Stimulated activated CD8-positive, alpha-beta memory T cell treated with anti-CD3 and anti-CD28 coated beads, Interleukin-12 subunit alpha, Interleukin-12 subunit beta, amount 100 ng/mL, for 24 hours (primary cell): ENCODE measurements around the gene FAM237B.
"Not testable (repeated sequence)": the region's sequence is repeated elsewhere in the genome, so short reads cannot be mapped to it uniquely, and the experiment has no call there.

Experiments used
- DNase-seq: peaks from one replicate; pipeline ENCODE4 v3.0.0-alpha.2; 2020; ENCODE audit errors: extremely low read depth

FAM237B gene

DNA sequence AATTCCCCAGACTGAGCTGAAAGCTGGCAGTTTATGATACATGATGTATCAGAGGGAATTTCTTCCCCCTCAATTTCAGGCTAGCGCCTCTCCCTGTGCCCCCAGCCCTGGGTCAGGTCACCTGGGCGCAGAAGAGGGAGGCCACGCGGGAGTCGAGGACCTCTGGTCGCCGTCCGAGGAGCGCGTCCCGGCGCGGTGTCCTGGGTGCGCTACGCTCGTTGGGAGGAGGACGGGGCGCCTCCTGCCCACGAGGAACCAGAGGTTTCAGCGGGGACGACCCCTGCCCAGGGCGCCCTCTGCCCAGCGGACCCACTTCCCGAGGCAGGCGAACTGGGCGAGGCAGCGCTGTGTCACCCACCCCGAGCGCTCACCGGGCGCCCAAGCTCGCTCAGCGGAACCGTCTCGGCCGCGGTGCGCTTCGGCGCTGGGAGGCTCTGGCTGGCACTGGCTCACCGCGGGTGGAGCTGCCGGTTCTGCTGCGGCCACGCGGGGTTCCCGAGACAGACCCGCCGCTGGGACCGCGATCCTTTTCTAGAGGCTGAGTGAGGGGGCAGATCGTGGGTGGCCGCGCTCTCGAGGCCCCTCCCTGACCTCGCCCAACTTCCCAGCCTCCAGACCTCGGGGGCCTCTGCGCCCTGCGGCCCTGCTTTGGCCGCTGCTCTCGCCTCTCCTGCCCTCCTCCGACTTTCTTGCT, at the start of gene FAM237B:
FAM237B (minus strand) TSS at position 504 of the 694 bp plus-strand sequence. CDS start 1,556 bp downstream, outside the sequence.
- no peak for DNase-seq

DNA sequence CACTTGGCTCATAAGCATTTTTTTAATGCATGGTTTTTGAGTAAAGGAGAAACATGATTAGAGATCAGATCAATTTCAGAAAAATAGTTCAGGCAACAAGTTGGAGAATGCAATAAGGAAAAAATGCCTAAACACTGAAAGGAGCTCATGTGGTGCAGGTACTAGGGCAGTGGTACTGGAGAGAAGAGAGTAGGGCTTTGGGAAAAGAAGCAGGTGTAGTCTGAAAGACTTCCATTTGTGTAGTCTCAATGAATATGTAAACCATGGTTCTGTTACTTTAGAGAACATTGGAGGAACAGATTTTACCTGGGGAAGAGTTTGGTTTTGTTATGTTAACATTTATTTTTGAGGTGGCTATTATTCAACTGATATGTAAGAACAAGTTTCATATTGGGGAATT, 30.9 kb upstream of the FAM237B start:
- no peak for DNase-seq

DNA sequence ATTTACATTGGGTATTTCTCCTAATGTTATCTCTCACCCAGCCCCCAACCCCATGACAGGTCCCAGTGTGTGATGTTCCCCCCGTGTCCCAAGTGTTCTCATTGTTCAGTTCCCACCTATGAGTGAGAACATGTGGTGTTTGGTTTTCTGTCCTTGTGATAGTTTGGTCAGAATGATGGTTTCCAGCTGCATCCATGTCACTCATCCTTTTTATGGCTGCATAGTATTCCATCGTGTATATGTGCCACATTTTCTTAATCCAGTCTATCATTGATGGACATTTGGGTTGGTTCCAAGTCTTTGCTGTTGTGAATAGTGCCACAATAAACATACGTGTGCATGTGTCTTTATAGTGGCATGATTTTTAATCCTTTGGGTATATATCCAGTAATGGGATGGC, 28.9 kb upstream of the FAM237B start:
- DNase-seq, result not testable (repeated sequence)

DNA sequence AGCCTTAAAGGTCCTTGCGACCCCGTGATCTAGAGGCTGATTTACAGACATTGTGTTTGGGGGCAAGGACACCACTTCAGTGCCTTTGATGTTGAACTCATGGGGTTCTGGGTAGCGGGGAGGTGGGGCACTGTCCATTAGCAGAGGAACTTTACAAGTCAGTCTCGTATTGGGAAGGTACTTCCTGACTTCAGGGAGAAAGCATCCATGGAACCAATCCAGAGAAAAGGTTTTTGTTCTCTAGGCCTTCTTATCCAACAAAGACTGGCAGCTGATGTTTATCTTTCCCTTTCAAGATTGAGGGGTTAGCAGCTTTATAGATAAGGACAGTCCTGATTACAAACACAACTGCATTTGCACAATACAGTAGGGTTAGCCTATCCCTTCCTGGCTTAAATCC, 28.2 kb upstream of the FAM237B start:
- no peak for DNase-seq

DNA sequence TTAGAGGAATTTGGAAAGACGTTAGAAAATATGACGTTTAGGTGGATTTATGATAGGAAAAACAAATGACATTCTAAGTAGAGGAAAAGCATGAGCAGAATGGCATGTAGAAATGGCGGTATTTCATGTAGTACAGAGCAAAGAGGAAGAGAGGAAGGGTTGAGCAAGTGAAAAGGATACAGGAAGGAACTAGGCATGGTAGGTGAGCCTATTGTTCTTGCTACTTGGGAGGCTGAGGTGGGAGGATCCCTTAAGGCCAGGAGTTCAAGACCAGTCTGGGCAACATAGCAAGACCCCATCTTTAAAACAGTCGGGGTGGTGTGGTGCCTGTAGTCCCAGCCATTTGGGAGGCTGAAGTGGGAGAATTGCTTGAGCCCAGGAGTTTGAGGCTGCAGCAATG, 26.7 kb upstream of the FAM237B start:
- no peak for DNase-seq

DNA sequence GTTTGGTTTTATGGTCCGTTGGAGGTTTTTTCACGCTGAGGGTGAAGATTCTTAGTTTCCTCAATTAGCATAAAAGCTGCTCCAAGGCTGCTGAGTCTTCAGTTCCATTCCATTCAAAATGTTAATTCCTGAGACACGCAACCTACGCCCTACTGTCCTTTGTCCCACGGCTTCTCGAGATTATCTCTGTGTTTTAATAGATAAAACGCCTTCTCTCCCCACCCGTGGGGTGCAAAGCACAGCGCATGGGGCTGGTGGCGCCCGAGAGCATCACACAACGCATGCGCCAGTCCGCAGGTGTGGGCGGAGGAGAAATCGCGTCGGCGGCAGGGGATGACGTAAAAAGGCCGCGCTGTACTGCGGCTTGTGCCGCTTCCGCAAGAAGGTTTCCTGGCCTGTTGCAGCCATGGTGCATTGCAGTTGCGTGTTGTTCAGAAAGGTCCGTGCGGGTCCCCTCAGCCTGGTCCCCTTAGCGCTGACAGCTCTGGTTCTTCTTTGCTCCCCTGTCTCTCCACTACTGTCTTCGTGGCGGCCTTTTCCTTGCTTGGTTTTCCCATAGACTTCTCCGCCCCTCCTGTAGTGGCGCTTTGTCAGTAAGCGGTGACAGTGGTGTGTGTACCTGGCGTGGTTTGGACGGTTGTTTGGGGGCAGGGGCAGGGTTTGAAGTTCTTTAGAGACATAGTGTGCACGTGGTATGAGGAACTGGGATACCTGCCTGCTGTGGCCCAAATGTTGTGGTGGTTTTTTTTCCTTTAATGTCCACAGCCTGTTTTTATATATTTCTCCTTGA, 25.4 kb upstream of the FAM237B start, which contains the start of gene GTPBP10:
GTPBP10 (plus strand) TSS at position 381 of the 790 bp plus-strand sequence; CDS start at position 407, 26 bp downstream.
- peak; percentile 88 for DNase-seq

DNA sequence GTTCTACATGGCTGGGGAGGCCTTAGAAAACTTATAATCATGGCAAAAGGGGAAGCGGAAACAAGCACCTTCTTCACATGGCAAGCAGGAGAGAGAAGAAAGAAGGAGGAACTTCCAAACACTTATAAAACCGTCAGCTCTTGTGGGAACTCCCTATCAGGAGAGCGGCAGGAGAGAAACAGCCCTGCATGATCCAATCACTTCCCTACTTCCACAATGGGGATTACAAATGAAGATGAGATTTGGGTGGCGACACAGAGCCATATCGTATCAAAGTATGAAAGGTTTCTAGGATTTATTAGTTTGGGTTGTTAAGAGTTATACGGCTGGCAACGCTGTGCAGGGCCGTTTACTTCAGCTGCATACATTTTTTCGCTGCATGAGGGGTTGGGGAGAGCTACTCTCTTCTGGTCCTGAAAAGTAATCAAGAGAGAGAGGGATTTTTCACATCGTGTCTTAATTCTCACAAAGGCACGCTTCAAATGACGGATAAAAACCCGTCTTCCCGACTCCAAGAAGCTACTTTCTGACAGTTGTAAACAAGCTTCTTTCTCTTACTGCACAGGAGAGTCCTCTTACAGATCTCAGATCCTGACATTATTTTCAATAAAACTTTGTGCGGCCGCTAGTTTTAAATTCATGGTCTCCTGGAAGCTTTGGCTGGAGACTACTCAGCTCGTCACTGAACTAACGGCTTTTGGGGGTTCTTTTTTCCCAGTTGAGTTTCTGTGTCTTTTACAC, 24.7 kb upstream of the FAM237B start:
- DNase-seq, result no peak

DNA sequence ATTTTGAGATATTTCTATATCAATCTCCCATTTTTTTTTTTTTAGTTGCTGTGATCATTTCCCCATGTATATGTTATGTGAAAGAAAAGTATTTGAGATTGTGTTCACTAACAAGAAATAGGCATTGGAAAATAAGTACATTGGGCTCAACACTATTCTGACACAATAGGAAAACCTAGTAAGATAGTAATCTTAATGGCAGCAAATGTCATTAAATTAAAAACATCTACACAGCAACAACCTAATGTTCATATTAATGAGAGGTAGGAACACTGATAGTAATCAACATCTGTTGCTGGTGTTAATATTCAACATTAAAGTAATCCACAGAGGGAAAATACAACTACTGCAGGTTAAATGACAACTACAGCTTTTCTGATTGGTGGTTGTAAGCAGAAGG, 23.9 kb upstream of the FAM237B start:
- DNase-seq, result no peak

DNA sequence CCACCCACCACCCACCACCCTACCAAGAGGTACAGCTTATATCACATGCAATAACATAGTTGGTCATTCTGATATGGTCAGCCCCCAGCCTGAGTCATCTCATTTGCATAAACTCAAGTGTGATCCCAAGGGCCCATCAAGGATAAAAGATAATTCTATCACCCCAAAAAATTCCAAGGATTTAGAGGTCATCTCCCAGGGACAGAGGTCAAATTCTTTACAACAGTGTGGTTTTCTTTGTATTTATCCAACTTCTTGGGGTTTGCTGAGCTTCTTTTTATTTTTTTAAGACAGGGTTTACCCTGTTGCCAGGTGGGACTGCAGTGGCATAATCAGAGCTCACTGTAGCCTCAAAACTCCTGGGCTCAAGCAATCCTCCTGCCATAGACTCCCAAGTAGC, 16.0 kb upstream of the FAM237B start:
- DNase-seq, result no peak

DNA sequence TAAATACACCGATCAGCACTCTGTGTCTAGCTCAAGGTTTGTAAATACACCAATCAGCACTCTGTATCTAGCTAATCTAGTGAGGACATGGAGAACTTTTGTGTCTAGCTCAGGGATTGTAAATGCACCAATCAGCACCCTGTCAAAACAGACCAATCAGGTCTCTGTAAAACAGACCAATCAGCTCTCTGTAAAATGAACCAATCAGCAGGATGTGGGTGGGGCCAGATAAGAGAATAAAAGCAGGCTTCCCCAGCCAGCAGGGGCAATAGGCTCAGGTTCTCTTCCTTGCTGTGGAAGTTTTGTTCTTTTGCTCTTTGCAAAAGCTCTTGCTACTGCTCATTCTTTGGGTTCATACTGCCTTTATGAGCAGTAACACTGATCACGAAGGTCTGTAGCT, 13.8 kb upstream of the FAM237B start:
- DNase-seq, result not testable (repeated sequence)

DNA sequence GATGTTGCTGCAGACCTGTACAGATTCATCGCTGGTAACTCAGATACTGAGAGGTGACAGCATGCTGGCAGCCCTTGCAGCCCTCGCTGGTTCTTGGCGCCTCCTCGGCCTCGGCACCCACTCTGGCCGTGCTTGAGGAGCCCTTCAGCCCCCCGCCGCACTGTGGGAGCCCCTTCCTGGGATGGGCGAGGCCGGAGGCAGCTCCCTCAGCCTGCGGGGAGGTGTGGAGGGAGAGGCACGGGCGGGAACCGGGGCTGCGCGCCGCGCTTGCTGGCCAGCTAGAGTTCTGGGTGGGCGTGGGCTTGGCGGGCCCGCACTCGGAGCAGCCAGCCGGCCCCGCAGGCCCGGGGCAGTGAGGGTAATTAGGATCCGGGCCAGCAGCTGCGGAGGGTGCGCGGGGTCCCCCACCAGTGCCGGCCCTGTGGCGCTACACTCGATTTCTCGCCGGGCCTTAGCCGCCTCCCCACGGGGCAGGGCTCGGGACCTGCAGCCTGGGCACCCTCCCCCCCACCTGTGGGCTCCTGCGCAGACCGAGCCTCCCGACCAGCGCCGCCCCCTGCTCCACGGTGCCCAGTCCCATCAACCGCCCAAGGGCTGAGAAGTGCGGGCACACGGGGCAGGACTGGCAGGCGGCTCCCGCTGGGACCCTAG, 13.2 kb upstream of the FAM237B start:
- DNase-seq, result no peak

DNA sequence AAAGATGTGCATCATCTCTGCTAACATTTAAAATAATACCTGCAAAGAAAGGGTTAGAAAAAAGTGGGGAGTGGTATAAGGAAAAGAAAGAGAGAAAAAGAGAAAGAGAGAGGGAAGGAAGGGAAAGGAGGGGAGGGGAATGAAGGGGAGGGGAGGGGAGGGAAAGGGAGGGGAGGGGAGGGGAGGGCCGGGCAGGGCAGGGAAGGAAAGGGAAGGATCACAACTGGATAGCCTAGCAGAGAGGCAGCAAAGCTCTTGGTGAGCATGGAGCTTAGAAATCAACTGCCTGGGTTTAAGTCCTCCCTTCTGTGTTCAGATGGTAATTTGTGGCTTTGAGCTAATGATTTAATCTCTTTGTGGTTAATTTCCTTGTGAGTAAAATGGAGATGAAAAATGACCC, 5.4 kb upstream of the FAM237B start:
- DNase-seq, result no peak

DNA sequence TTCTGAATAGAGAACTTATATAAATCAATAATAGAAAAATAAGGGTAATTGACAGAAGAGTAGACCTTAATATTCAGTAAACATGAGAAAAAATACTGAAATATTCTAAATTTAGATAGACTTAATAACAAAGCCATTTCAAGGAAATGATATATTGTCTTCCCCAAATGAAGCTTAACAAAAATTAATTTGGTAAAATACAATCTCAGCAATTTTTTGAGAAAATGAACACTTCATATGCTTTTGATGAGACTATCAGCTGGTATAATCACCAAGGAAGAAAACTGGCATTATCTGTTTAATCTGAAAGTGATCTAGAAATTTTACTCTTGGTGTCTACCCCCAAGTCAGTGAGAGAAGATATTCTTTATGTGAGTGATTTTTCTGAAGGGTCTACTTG, 1.7 kb upstream of the FAM237B start:
- no peak for DNase-seq

DNA sequence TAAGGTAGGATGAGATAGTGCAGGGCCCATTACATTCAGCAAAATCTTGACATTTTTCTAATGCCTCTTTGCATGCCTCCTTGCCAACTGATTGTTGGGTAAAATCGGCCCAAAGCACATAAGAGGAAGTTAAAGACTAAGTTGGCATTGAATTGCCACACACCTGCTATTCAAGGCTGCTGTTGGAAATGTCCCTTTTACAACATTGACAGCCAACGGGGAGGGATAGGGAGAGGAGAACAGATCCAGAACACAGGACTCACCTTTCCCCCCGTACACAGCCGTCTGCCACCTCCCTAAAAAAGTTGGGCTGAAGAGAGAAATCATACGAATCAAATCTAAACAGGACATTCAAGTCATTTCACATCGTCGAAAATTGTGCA, 695 bp downstream of the FAM237B start:
- DNase-seq, result no peak

DNA sequence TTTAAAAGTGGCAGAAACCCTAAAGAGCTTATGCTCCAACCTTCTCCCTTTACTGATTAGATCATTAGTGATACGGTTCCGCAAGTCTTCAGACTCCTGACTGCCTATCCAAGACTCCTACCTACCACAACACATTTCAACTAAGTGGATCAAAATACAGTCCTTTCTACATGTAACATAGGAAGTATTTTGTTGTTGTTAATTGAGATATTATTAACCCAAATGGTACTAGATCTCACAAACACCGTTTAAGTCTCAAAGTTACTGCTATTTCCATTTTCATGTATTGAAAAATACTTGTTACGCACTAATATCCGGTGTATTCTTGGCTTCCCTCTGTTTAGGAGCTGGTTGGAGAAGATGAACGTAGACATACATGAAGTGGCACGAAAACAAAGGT, 1.1 kb downstream of the FAM237B start:
- DNase-seq, result no peak

DNA sequence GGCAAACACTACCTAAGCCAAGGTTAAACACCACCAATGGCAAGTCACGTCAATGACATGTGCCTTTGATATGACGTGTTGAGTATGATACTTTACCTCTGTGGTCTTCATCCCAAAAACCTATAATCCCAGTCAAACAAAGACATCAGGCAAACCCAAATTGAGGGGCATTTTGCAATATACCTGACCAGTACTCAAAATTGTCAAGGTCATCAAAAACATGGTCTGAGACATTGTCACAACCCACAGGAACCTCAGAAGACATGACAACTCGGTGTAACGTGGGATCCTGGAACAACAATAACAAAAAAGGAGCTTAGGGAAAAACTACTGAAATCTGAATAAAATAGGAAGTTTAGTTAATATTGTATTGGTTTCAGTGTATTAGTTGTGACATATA, 7.2 kb downstream of the FAM237B start:
- no peak for DNase-seq

DNA sequence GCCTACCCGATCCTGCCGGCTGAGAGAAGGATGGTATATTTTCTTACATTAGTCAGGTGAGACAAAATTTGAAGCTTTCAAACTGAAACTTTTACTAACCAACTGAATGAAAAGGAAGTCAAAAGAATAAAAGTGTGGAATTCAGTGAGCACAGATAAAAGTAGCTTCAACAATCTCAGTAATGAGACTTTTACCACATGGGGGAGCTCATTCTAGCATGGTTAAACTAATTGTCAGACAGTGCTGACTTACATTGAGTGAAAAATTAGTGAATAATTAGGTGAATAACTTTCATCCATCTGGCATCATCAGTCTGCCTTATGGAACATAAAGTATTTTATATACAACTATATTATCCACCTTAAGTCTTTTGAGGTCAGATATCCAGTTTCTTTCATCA, 8.4 kb downstream of the FAM237B start:
- no peak for DNase-seq

DNA sequence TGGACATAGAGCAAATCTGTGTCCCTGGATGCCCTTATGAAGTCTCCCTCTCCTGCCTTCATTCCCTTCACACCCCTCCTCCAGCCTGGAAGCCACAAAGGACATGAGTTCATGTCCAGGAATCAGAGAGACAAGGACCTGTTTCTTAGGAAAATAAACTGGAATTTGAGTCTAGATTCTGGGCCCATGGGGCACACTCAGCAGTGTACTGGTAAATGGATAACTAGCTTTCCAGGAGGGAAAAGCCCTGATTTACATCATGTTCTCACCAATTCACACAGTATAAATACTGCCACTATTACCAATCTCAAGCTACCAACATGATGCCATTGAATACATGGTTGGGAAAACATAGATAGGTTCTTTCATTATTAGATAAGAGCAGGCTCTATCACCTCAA, 9.9 kb downstream of the FAM237B start:
- DNase-seq, result no peak

DNA sequence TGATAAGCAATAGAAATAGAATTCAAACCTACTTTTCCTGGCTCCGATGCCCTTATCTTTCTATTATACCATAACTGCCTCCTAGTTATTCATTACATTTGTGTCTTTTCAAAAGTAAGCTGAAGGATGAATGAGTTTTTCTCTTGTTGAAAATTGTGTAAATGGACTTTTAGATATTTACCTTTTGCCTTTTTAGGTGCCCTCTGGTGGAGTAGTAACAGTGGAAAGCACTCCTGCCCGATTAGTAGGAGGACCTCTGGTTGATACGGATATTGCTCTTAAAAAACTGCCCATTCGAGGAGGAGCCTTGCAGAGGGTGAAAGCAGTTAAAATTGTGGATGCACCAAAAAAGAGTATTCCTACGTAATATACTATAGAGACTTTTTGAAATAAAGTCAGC, 11.2 kb downstream of the FAM237B start:
- no peak for DNase-seq

DNA sequence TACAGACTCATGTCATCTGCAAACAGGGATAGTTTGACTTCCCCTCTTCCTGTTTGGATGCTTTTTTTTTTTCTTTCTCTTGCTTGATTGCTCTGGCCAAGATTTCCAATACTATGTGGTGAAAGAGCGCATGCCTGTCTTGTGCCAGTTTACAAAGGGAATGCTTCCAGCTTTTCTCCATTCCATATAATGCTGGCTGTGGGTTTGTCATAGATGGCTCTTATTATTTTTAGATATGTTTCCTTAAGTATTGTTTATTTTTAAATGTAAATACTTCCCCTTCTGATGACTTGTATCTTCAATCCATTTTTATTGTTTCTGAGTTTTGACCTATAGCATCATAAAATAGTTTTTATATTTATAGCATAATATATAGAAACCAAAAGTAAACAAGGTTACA, 17.9 kb downstream of the FAM237B start:
- DNase-seq, result no peak

DNA sequence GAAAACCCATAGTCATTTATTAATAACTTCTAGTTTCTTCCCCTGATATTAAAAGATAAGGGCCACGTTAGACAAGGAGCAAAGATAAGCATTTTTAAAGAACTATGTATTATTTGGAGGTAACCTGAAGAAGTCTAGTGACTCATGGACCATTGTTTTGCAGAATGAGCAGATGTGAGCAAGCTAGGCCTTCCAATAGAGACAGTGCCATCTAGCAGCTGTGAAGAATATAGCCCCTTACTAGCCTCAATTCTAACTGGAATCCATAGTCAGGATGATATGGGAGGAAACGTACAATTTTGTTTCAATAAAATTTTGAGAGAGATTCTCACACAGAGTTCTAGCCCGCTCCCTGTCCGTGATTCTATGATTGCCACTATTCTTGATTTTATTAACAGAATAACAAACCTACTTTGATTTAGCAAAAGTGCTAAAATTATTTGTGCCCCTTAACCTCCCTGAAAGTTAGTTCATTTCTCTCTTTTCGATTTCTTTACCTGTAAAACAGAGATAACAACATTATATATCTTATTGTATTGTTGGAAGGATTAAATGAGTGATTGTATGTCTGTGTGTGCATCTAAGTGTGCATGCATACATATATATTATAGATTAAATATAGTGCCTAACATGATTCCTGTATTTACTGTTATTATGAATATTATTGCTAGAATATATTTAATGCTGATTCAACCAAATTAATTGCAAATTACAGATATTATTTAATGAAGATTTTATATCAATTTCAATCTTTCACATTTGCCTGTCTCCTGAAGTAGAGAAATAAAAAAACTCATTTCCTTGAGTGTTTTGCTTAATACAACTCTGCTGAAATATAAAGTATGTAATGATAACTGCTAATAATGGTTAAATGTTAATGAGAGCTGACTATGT, 22.7 kb downstream of the FAM237B start:
- DNase-seq, result no peak
